GM19043 (cell line): ENCODE measurements around the gene WNT1.

Source experiments
- ATAC-seq: cut with Tn5 transposase; IDR thresholded peaks from one replicate; pipeline ENCODE4 v1.9.1; 2021; ENCODE audit warnings: low read depth; ENCODE audit not compliant: unreplicated experiment

The WNT1 gene

DNA sequence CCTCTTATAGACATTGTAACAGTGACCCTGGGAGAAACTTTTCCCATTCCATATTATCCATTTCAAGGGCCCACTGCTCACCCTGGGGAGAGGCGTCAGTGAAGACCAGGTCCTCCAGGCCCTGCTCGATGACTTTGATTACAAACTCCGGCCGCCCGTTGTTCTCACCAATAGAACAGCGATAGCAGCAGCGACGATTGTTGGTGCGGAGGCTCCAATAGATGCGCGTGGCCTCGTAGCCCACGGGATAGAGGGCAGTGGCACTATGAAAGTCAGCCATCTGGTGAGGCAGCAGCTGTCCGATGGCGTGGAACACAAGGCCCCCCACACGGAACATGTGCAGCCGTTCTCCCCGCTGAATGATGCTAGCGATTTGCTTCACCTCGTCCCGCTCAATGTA lies 48.0 kb downstream of the WNT1 start:
- ATAC-seq: no peak

GRCh38 chr12:49026678-49027480 lies 48.8 kb downstream of the WNT1 start:
- ATAC-seq: no peak

- ATAC-seq: no peak
Measured at GRCh38 chr12:49027846-49028555, 49.9 kb downstream of the WNT1 start.

DNA sequence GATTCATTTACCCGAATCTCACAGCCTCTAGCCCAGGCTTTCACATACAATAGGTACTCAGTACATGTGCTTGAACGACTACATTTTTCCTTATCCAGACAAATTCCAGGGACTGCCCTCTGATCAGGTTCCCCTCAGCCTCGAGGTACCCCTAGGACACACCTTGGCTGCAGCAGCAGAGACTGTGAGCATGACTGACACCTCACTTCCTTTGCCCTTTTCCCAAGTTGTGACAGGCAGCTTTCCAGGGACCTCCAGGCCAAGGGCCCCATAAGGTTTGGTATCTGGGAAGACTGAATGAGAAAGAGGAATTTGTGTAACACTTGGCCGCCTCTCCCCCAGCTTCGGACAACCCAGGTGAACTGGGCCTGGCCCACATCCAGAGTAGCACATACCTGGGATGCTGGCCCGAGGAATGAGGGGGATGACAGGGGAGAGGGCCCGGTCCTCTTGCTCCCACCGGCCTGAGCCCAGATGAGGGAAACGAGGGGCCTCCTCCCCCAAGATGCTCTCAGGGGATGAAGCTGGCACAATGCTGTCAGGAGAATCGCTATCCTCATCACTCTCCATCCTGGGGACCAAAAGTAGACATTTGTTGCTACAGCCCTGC lies 50.6 kb downstream of the WNT1 start:
- no peak for ATAC-seq

DNA sequence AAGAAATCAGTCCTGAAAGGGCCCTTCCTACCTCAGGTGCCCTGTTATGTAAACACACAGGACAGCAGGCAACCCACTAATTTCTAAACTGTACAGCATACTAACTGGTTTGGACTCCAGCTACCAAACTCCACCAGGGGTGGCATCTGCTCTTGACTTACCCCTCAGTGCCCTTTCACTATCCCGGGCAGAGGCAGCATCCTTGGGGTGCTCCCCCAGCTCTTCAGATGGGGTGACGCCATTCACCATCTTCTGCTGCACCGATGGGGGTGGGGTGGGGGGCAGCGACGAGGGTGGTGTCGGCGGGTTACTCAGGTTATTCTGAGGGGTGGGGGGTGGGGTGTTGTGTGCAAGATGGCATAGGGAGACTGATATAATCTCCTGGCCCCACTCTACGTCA lies 52.0 kb downstream of the WNT1 start:
- no peak for ATAC-seq

DNA sequence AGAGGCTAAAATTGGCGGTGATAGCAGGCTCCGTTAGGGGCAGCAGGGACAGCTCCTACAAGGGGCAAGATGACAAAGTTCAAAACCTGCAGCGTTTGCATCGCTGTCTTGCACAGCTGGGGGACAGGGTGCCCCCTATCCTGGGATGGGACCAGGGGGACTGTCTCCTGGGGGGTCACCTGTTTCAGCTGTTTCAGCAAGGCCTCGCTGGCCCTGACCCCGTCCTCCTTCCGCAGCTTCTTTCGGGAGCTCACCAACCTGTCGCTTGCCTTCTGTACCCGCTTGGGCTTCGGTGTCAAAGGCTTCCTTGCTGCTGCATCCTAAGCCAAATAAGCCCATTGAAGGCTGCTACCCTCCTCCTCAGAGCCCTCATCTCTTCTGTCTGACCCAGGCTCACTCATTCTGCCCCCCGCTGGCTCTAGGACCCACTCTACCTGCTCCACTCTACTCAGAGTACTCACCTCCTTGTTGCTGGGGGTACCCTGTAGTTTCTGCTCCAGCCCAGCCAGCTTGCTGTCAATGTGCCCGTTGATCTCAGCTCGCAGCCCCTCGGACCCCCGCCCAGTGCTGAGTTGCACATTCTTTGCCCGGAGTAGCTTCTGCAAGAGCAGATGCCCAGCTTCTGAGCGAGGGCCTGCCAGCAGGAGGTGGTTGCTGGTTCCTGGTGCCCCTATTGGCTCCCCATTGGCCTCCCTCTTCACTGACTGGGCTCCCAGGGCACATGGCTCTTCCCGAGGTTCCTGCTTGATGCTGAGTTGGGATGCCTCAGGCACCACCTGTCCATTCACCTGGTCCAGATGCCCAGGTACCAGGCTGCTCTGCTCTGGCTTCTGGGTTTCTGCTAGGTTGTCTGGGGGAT lies 52.8 kb downstream of the WNT1 start:
- ATAC-seq: no peak

DNA sequence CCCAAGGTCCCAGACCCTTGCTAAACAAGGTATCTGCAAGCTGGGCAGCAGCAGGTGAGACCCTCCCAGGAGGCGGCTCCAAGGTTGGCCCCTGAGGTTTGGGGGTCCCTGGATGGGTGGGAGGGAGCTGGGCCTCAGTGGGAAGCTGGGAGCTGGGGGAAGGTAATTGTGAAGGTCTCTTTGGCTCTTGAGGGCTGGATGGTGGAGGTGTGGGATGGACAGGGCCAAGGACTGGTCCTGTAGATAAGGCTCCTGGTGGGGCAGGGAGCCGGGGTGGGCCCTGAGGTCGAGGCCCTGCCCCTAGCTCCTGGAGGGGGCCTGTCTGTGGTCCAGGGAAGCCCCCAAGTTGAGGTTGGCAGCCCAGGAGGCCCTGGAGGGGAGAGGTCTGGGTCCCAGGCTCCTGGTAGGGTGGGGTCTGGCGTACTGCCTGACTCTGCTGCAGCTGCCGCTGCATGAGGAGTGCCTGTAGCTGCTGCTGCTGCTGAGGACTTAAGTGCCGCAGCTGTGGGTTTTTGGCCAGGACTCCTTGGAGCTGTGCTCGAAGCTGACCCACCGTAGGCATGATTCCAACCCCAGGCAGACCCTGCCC lies 53.5 kb downstream of the WNT1 start:
- ATAC-seq: no peak
